HepG2 (cell line): ENCODE results near the gene TMEM145. TPM values are rescaled to one million over a fixed set of nuclear protein-coding genes. Genes with fewer than 3 reads are reported as not detected.

ENCODE experiments used
- AGO2 ChIP-seq: fragments of 200-400 bp; formaldehyde crosslinking; optimal IDR thresholded peaks from 2 replicates; pipeline ENCODE3; 2017; ENCODE audit warnings: mild to moderate bottlenecking, low read depth, low read length, moderate library complexity
- GLI4 ChIP-seq: sonication (generic); formaldehyde crosslinking; IDR thresholded peaks from 2 replicates; pipeline ENCODE4 v1.5.1; 2020; ENCODE audit warnings: missing genetic modification reagents, mild to moderate bottlenecking, moderate library complexity, borderline replicate concordance
- KAT7 ChIP-seq: IDR thresholded peaks from 2 replicates; pipeline ENCODE4 v1.6.1; 2018; ENCODE audit warnings: borderline replicate concordance, missing compliant biosample characterization
- KDM4B ChIP-seq: sonication (generic); formaldehyde crosslinking; IDR thresholded peaks from 2 replicates; pipeline ENCODE4 v1.4.0; 2020; ENCODE audit warnings: missing genetic modification reagents
- NFIB ChIP-seq: sonication (generic); formaldehyde crosslinking; IDR thresholded peaks from 2 replicates; pipeline ENCODE4 v1.9.0; 2021; ENCODE audit warnings: missing genetic modification reagents, mild to moderate bottlenecking, borderline replicate concordance
- SOX5 ChIP-seq: IDR thresholded peaks from 2 replicates; pipeline ENCODE4 v1.6.1; 2016; ENCODE audit warnings: borderline replicate concordance
- STAT6 ChIP-seq: sonication (generic); formaldehyde crosslinking; IDR thresholded peaks from 2 replicates; pipeline ENCODE4 v1.4.0; 2020; ENCODE audit warnings: missing genetic modification reagents, mild to moderate bottlenecking, borderline replicate concordance
- SYNCRIP ChIP-seq: fragments of 200-400 bp; formaldehyde crosslinking; IDR thresholded peaks from 2 replicates; pipeline ENCODE4 v1.6.1; 2018; ENCODE audit warnings: mild to moderate bottlenecking, low read depth, low read length; ENCODE audit not compliant: insufficient read depth
- TFE3 ChIP-seq: IDR thresholded peaks from 2 replicates; pipeline ENCODE4 v1.6.1; 2016
- ZFX ChIP-seq: sonication (generic); formaldehyde crosslinking; IDR thresholded peaks from 2 replicates; pipeline ENCODE4 v1.4.0; 2020; ENCODE audit warnings: mild to moderate bottlenecking, low read depth, missing genetic modification reagents, moderate library complexity
- ZMYM4 ChIP-seq: sonication (generic); formaldehyde crosslinking; IDR thresholded peaks from 2 replicates; pipeline ENCODE4 v1.8.1; 2023; ENCODE audit warnings: mild to moderate bottlenecking, missing genetic modification reagents
- ZNF20 ChIP-seq: sonication (generic); formaldehyde crosslinking; IDR thresholded peaks from 2 replicates; pipeline ENCODE4 v1.4.0; 2020; ENCODE audit warnings: mild to moderate bottlenecking, moderate library complexity, missing genetic modification reagents
- ZNF543 ChIP-seq: sonication (generic); formaldehyde crosslinking; IDR thresholded peaks from 2 replicates; pipeline ENCODE4 v1.4.0; 2020; ENCODE audit warnings: mild to moderate bottlenecking, missing genetic modification reagents
- ZNF552 ChIP-seq: sonication (generic); formaldehyde crosslinking; IDR thresholded peaks from 2 replicates; pipeline ENCODE4 v1.9.0; 2022; ENCODE audit warnings: missing genetic modification reagents, mild to moderate bottlenecking, borderline replicate concordance
- ZNF619 ChIP-seq: sonication (generic); formaldehyde crosslinking; IDR thresholded peaks from 2 replicates; pipeline ENCODE4 v1.4.0; 2020; ENCODE audit warnings: mild to moderate bottlenecking, missing genetic modification reagents
- ZNF703 ChIP-seq: sonication (generic); formaldehyde crosslinking; IDR thresholded peaks from 2 replicates; pipeline ENCODE4 v1.5.1; 2020; ENCODE audit warnings: missing genetic modification reagents, mild to moderate bottlenecking, moderate library complexity, borderline replicate concordance
- ZSCAN21 ChIP-seq: sonication (generic); formaldehyde crosslinking; IDR thresholded peaks from 2 replicates; pipeline ENCODE4 v1.8.0; 2022; ENCODE audit warnings: mild to moderate bottlenecking, missing genetic modification reagents, moderate library complexity, borderline replicate concordance
- polyA plus RNA-seq, 8 experiments: library from polyadenylated mRNA; depleted of rRNA in 3 of 8; stranded (reverse) in 7 of 8; unstranded in 1 of 8; fragments of >200 nt; fragmentation: Illumina TruSeq in 4 of 8; extraction: Trizol in 4 of 8; gene quantifications; 2 replicates each; pipeline versions ENCODE4 v1.2.1 to v1.2.3, GENCODE V29; 2011 to 2016; ENCODE audit warnings: low read depth in 4 of 8, missing spikeins in 1 of 8, mixed read lengths in 1 of 8; ENCODE audit not compliant: insufficient read depth in 1 of 8
- total RNA-seq, 5 experiments: library from RNA; depleted of rRNA; stranded (reverse); fragments of >200 nt; fragmentation: Illumina TruSeq; extraction: Trizol; gene quantifications; 2 replicates each; pipeline ENCODE4 v1.2.3, GENCODE V29; 2016; ENCODE audit warnings: low read depth in 1 of 5
- TF ChIP-seq, protein P1 (sequence below): sonication (generic); formaldehyde crosslinking; IDR thresholded peaks from 2 replicates; pipeline ENCODE4 v1.4.0; 2020; ENCODE audit warnings: missing genetic modification reagents, borderline replicate concordance
- TF ChIP-seq, protein P2 (sequence below): sonication (generic); formaldehyde crosslinking; IDR thresholded peaks from 2 replicates; pipeline ENCODE4 v1.4.0; 2020; ENCODE audit warnings: missing genetic modification reagents
- TF ChIP-seq, protein P3 (sequence below): sonication (generic); formaldehyde crosslinking; IDR thresholded peaks from 2 replicates; pipeline ENCODE4 v1.5.0; 2020; ENCODE audit warnings: missing genetic modification reagents

TMEM145 gene
- total and polyA plus RNA-seq, 2 of the 13 experiments (the other 11 are each of a cell fraction or from before 2014, with no cell fraction given) = 0.07 to 5.1 TPM

DNA sequence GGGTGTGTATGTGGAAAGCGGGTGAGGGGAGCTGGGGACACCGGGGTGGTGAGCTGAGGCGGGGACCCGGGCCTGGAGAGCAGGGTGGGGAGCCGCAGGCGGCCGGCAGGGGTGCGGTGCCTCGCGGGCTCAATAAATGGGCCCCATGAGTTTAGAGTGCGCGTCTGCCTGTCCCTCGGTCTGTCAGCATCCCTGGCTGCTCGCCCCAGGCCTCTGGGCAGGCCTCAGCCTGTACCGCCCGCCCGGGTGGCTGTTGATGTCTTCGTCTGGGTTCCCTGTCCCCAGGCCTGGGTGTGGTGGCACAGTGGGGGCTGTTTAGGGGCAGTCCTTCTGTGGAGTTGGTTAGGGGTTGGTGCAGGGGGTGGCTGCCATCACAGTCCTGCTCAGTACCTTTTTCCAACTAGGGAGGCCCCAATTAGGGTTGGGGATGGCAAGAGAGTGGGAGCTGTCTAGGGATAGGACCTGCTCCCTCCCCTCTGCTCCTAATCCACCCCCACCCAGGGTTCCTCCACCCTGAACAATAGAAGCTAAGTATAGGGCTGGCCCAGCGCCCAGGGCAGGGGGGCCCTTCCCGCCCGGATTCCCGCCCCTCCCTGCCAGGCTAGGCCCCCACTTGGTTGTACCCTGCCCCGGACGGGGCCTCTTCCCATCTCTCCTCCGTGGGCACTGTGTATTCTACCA lies 31.8 kb upstream of the TMEM145 start (continued):
- TF ChIP-seq TFE3 (CRISPR knock-in tag) (peak; percentile 9; the same call in 1 of the 2 replicates), ZNF619 (CRISPR knock-in tag) (no peak), ZNF552 (CRISPR knock-in tag) (no peak), ZNF20 (CRISPR knock-in tag) (no peak), NFIB (CRISPR knock-in tag) (no peak), KDM4B (no peak), ZNF543 (CRISPR knock-in tag) (no peak), ZSCAN21 (no peak), SYNCRIP (no peak), STAT6 (CRISPR knock-in tag) (0 out of 2 replicates have a peak, but pooled peaks have one; percentile 33), SOX5 (CRISPR knock-in tag) (no peak; the same call in 1 of the 2 replicates), ZFX (CRISPR knock-in tag) (0 out of 2 replicates have a peak, but pooled peaks have one; percentile 65), ZNF703 (CRISPR knock-in tag) (no peak), KAT7 (CRISPR knock-in tag) (no peak), AGO2 (peak; percentile 43), ZMYM4 (CRISPR knock-in tag) (no peak), GLI4 (CRISPR knock-in tag) (no peak)
- TF ChIP-seq, protein P1, sequence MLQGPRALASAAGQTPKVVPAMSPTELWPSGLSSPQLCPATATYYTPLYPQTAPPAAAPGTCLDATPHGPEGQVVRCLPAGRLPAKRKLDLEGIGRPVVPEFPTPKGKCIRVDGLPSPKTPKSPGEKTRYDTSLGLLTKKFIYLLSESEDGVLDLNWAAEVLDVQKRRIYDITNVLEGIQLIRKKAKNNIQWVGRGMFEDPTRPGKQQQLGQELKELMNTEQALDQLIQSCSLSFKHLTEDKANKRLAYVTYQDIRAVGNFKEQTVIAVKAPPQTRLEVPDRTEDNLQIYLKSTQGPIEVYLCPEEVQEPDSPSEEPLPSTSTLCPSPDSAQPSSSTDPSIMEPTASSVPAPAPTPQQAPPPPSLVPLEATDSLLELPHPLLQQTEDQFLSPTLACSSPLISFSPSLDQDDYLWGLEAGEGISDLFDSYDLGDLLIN (CRISPR knock-in tag) = no peak
- TF ChIP-seq, protein P2, sequence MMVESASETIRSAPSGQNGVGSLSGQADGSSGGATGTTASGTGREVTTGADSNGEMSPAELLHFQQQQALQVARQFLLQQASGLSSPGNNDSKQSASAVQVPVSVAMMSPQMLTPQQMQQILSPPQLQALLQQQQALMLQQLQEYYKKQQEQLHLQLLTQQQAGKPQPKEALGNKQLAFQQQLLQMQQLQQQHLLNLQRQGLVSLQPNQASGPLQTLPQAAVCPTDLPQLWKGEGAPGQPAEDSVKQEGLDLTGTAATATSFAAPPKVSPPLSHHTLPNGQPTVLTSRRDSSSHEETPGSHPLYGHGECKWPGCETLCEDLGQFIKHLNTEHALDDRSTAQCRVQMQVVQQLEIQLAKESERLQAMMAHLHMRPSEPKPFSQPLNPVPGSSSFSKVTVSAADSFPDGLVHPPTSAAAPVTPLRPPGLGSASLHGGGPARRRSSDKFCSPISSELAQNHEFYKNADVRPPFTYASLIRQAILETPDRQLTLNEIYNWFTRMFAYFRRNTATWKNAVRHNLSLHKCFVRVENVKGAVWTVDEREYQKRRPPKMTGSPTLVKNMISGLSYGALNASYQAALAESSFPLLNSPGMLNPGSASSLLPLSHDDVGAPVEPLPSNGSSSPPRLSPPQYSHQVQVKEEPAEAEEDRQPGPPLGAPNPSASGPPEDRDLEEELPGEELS = no peak
- TF ChIP-seq, protein P3, sequence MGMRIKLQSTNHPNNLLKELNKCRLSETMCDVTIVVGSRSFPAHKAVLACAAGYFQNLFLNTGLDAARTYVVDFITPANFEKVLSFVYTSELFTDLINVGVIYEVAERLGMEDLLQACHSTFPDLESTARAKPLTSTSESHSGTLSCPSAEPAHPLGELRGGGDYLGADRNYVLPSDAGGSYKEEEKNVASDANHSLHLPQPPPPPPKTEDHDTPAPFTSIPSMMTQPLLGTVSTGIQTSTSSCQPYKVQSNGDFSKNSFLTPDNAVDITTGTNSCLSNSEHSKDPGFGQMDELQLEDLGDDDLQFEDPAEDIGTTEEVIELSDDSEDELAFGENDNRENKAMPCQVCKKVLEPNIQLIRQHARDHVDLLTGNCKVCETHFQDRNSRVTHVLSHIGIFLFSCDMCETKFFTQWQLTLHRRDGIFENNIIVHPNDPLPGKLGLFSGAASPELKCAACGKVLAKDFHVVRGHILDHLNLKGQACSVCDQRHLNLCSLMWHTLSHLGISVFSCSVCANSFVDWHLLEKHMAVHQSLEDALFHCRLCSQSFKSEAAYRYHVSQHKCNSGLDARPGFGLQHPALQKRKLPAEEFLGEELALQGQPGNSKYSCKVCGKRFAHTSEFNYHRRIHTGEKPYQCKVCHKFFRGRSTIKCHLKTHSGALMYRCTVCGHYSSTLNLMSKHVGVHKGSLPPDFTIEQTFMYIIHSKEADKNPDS (CRISPR knock-in tag) = no peak
